Right kidney (tissue), 1 donor: Measurements from ENCODE around the gene C1orf210.

ENCODE experiments used
- DNase-seq: peaks from one replicate; pipeline ENCODE4 v3.0.0-alpha.2; 2016

The C1orf210 gene

GRCh38 chr1:43312663-43313515 lies 27.5 kb upstream of the C1orf210 start:
- DNase-seq: no peak

- no peak for DNase-seq
Measured at GRCh38 chr1:43312212-43312623, 26.8 kb upstream of the C1orf210 start.

- no peak for DNase-seq
Measured at GRCh38 chr1:43311521-43311920, 26.1 kb upstream of the C1orf210 start.

- DNase-seq: no peak
Measured at GRCh38 chr1:43309405-43310025, 24.1 kb upstream of the C1orf210 start.

- no peak for DNase-seq
Measured at GRCh38 chr1:43308635-43309404, 23.4 kb upstream of the C1orf210 start.

- no peak for DNase-seq
Measured at GRCh38 chr1:43307458-43308158, 22.2 kb upstream of the C1orf210 start.

- DNase-seq: no peak
Measured at GRCh38 chr1:43306688-43307457, 21.5 kb upstream of the C1orf210 start.

GRCh38 chr1:43305926-43306687 lies 20.7 kb upstream of the C1orf210 start:
- DNase-seq: no peak

GRCh38 chr1:43305461-43305860 lies 20.1 kb upstream of the C1orf210 start:
- DNase-seq: no peak

- DNase-seq: no peak
Measured at GRCh38 chr1:43304771-43305300, 19.5 kb upstream of the C1orf210 start.

GRCh38 chr1:43304314-43304681 lies 18.9 kb upstream of the C1orf210 start:
- DNase-seq: no peak

- no peak for DNase-seq
Measured at GRCh38 chr1:43303471-43304313, 18.3 kb upstream of the C1orf210 start.

- no peak for DNase-seq
Measured at GRCh38 chr1:43302721-43303470, 17.5 kb upstream of the C1orf210 start.

GRCh38 chr1:43302201-43302600 lies 16.8 kb upstream of the C1orf210 start:
- DNase-seq: no peak

- no peak for DNase-seq
Measured at GRCh38 chr1:43300378-43301094, 15.2 kb upstream of the C1orf210 start, which contains the start of gene TIE1. Gene TIE1, plus strand, starts transcription at chr1:43300982. Its CDS starts 90 bp downstream, at chr1:43301072.

GRCh38 chr1:43299101-43299500 lies 13.7 kb upstream of the C1orf210 start:
- no peak for DNase-seq

GRCh38 chr1:43298055-43298454 lies 12.7 kb upstream of the C1orf210 start:
- DNase-seq: no peak

GRCh38 chr1:43296207-43296606 lies 10.8 kb upstream of the C1orf210 start:
- DNase-seq: no peak
